ENCODE measurements around the gene RNF112. TPM values are rescaled to one million over a fixed set of nuclear protein-coding genes. Genes with fewer than 3 reads are reported as not detected.
"Not testable (repeated sequence)": the region's sequence is repeated elsewhere in the genome, so short reads cannot be mapped to it uniquely, and the experiment has no call there.

The RNF112 gene
- total RNA-seq, 2 donors from 2014 or later: 0.67 to 1.2 TPM

- no peaks in the 10 kb centered on the region for H3K27me3 ChIP-seq
- H3K9me3 ChIP-seq: no peaks in the 10 kb centered on the region
- TF ChIP-seq CTCF (IDR thresholded peaks at IDR 0.05): no peak
- H3K4me1 ChIP-seq: no peaks in the 10 kb centered on the region
- H3K4me3 ChIP-seq: no peak overlapping the region
- H3K36me3 ChIP-seq: no peaks in the 10 kb centered on the region
- no peak for DNase-seq (ENCODE audit: low spot score)
- no peak overlapping the region for H3K27ac ChIP-seq
These were observed 22.8 kb downstream of the RNF112 start for GRCh38 chr17:19433727-19434340.

- H3K27ac ChIP-seq: no peak overlapping the region
- no peaks in the 10 kb centered on the region for H3K27me3 ChIP-seq
- H3K9me3 ChIP-seq: no peaks in the 10 kb centered on the region
- TF ChIP-seq CTCF (IDR thresholded peaks at IDR 0.05): no peak
- no peaks in the 10 kb centered on the region for H3K4me1 ChIP-seq
- H3K36me3 ChIP-seq: no peaks in the 10 kb centered on the region
- DNase-seq (ENCODE audit: low spot score): no peak
- no peak overlapping the region for H3K4me3 ChIP-seq
These were observed 29.4 kb downstream of the RNF112 start for GRCh38 chr17:19440421-19440820.

GRCh38 chr17:19441288-19441687, 30.3 kb downstream of the RNF112 start:
- not testable (repeated sequence) for H3K4me3 ChIP-seq; H3K36me3 ChIP-seq; DNase-seq (ENCODE audit: low spot score)

GRCh38 chr17:19442731-19443130, 31.7 kb downstream of the RNF112 start:
- no peak for TF ChIP-seq CTCF (IDR thresholded peaks at IDR 0.05)
- Histone ChIP-seq H3K27me3 (no peaks in the 10 kb centered on the region), H3K27ac (no peak overlapping the region)

More at GRCh38 chr17:19441288-19441687, 30.3 kb downstream of the RNF112 start:
- not testable (repeated sequence) for H3K27me3 ChIP-seq, H3K9me3 ChIP-seq, H3K27ac ChIP-seq, H3K4me1 ChIP-seq

GRCh38 chr17:19443148-19443547, 32.1 kb downstream of the RNF112 start:
- H3K36me3 ChIP-seq: no peaks in the 10 kb centered on the region
- H3K9me3 ChIP-seq: no peaks in the 10 kb centered on the region
- no peak for DNase-seq (ENCODE audit: low spot score)
- H3K4me3 ChIP-seq: no peak overlapping the region
- H3K27ac ChIP-seq: no peak overlapping the region
- H3K27me3 ChIP-seq: no peaks in the 10 kb centered on the region
- no peak for TF ChIP-seq CTCF (IDR thresholded peaks at IDR 0.05)
- H3K4me1 ChIP-seq: peaks cover 0 to 3% of the 10 kb centered on the region in 2 donors

More at GRCh38 chr17:19442731-19443130, 31.7 kb downstream of the RNF112 start:
- no peak for DNase-seq (ENCODE audit: low spot score)
- Histone ChIP-seq H3K9me3 (no peaks in the 10 kb centered on the region), H3K4me1 (no peaks in the 10 kb centered on the region), H3K4me3 (no peak overlapping the region), H3K36me3 (no peaks in the 10 kb centered on the region)

GRCh38 chr17:19445105-19445504, 34.1 kb downstream of the RNF112 start:
- H3K9me3 ChIP-seq: no peaks in the 10 kb centered on the region
- H3K4me1 ChIP-seq: peaks cover 0 to 10% of the 10 kb centered on the region in 2 donors
- H3K27ac ChIP-seq: no peak overlapping the region
- H3K27me3 ChIP-seq: no peaks in the 10 kb centered on the region
- no peak overlapping the region for H3K4me3 ChIP-seq
- no peak for DNase-seq (ENCODE audit: low spot score)
- TF ChIP-seq CTCF (IDR thresholded peaks at IDR 0.05): no peak
- H3K36me3 ChIP-seq: no peaks in the 10 kb centered on the region

- H3K36me3 ChIP-seq; H3K9me3 ChIP-seq; DNase-seq (ENCODE audit: low spot score); H3K4me3 ChIP-seq; H3K27me3 ChIP-seq: not testable (repeated sequence)
- Histone ChIP-seq H3K27ac (peak overlapping the region in 1 of 2 donors; percentile 51), H3K4me1 (peaks cover 0 to 10% of the 10 kb centered on the region in 2 donors)
These were observed 35.5 kb downstream of the RNF112 start for GRCh38 chr17:19446577-19446976.
